ENCODE data around the gene ZNF516. TPM values are rescaled to one million over a fixed set of nuclear protein-coding genes. Genes with fewer than 3 reads are reported as not detected.

The ZNF516 gene
- total RNA-seq, 1 experiment from 2014 or later = 22.6 TPM

DNA sequence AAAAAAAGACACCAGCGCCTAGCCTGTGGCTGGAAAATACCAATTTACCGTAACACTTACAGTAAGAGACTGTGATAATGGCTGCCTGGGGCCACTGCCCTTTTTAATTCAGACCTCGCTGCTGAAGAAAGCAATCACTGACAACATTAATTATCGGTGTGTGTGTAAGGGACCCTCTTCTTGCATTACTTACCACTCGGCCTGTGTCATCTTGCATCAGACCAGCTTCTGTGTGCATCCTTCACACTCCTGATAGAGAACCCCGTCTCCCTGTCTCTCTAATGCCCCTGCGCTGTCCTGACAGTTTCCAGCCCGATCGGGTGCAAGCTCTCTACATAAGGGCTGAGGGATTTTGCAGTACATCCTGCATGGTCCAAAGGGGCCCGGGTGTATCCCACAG lies 124.4 kb downstream of the ZNF516 start:
- TF ChIP-seq, protein P1, sequence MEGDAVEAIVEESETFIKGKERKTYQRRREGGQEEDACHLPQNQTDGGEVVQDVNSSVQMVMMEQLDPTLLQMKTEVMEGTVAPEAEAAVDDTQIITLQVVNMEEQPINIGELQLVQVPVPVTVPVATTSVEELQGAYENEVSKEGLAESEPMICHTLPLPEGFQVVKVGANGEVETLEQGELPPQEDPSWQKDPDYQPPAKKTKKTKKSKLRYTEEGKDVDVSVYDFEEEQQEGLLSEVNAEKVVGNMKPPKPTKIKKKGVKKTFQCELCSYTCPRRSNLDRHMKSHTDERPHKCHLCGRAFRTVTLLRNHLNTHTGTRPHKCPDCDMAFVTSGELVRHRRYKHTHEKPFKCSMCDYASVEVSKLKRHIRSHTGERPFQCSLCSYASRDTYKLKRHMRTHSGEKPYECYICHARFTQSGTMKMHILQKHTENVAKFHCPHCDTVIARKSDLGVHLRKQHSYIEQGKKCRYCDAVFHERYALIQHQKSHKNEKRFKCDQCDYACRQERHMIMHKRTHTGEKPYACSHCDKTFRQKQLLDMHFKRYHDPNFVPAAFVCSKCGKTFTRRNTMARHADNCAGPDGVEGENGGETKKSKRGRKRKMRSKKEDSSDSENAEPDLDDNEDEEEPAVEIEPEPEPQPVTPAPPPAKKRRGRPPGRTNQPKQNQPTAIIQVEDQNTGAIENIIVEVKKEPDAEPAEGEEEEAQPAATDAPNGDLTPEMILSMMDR (conservative IDR thresholded peaks at IDR 0.05) = no peak
- H3K9ac ChIP-seq (ENCODE audit: extremely low read depth, insufficient read length, low read length) = no peak overlapping the region
- no CpG with 5 or more reads among the region's 10 CpGs for WGBS (ENCODE audit: extremely low coverage, insufficient read length, low lambda C conversion rate)
- H3K9me3 Mint-ChIP-seq = no peaks in the 10 kb centered on the region
- H3K4me2 ChIP-seq (ENCODE audit: insufficient read depth, insufficient read length, low read length) = no peak overlapping the region
- H3K4me1 Mint-ChIP-seq = peaks cover 23 to 29% of the 10 kb centered on the region in 2 experiments
- no peaks in the 10 kb centered on the region for H3K27me3 Mint-ChIP-seq (ENCODE audit: low read depth)
- no peaks in the 10 kb centered on the region for H3K23me2 ChIP-seq (ENCODE audit: insufficient read length, low read depth, low read length, poor library complexity, severe bottlenecking)
- no peak overlapping the region for H2BK5ac ChIP-seq (ENCODE audit: insufficient read length, low read length)
- H3K18ac ChIP-seq (ENCODE audit: insufficient read length, low read depth, low read length) = no peak overlapping the region
- H3K4me3 Mint-ChIP-seq = no peak overlapping the region
- no peak overlapping the region for H2AK5ac ChIP-seq (ENCODE audit: insufficient read length, low read length)
- no peaks in the 10 kb centered on the region for H3K79me2 ChIP-seq (ENCODE audit: insufficient read depth, low read length)
- no peak overlapping the region for H3K56ac ChIP-seq (ENCODE audit: insufficient read length, low read depth, low read length)
- no peak overlapping the region for H2BK12ac ChIP-seq (ENCODE audit: insufficient read length, low read depth, low read length)
- no peak overlapping the region for H3K27ac ChIP-seq (ENCODE audit: insufficient read length, low read depth, low read length)
- H2AFZ ChIP-seq (ENCODE audit: low read length) = no peak overlapping the region
- H3K79me1 ChIP-seq (ENCODE audit: insufficient read depth, low read depth, low read length, poor library complexity, severe bottlenecking) = no peaks in the 10 kb centered on the region
- no peak overlapping the region for H3K14ac ChIP-seq (ENCODE audit: insufficient read depth, low read length)
- H3K4me1 ChIP-seq (ENCODE audit: insufficient read depth, low read length) = no peaks in the 10 kb centered on the region; the same call in 1 of the 2 replicates
- no peak overlapping the region for H2BK20ac ChIP-seq (ENCODE audit: low read depth, low read length, poor library complexity, severe bottlenecking)
- no peaks in the 10 kb centered on the region for H4K20me1 ChIP-seq (ENCODE audit: control insufficient read depth, insufficient read depth, insufficient read length)
- no peak overlapping the region for H3T11ph ChIP-seq (ENCODE audit: low read length)
- no peak for DNase-seq
- H4K91ac ChIP-seq (ENCODE audit: insufficient read length, low read depth, low read length) = no peak overlapping the region
- H3K4ac ChIP-seq (ENCODE audit: low read depth, low read length) = no peak overlapping the region
- H2BK15ac ChIP-seq (ENCODE audit: low read depth, low read length) = no peak overlapping the region
- H3K27ac Mint-ChIP-seq = no peak overlapping the region
- H3K36me3 Mint-ChIP-seq (ENCODE audit: insufficient read depth in 1 of 3, low read depth in 3 of 3) = peaks cover 8 to 15% (median 9%) of the 10 kb centered on the region in 3 experiments; a peak in 5 of 7 replicates
- H2BK120ac ChIP-seq (ENCODE audit: low read depth, low read length, poor library complexity, severe bottlenecking) = no peak overlapping the region
- no peak overlapping the region for H4K8ac ChIP-seq (replicated peaks; ENCODE audit: insufficient read length, low read depth, low read length)
- no peak overlapping the region for H3K23ac ChIP-seq (ENCODE audit: insufficient read length, low read depth, low read length)
- H3K27me3 ChIP-seq (ENCODE audit: insufficient read depth, low read length) = no peaks in the 10 kb centered on the region
- H3K9me3 ChIP-seq (ENCODE audit: control insufficient read depth, low read depth, low read length) = no peaks in the 10 kb centered on the region
- H4K5ac ChIP-seq (ENCODE audit: insufficient read length, low read depth, low read length) = no peak overlapping the region

All from H9 (cell line).